ENCODE results near the gene SPEN.

Gene SPEN

DNA sequence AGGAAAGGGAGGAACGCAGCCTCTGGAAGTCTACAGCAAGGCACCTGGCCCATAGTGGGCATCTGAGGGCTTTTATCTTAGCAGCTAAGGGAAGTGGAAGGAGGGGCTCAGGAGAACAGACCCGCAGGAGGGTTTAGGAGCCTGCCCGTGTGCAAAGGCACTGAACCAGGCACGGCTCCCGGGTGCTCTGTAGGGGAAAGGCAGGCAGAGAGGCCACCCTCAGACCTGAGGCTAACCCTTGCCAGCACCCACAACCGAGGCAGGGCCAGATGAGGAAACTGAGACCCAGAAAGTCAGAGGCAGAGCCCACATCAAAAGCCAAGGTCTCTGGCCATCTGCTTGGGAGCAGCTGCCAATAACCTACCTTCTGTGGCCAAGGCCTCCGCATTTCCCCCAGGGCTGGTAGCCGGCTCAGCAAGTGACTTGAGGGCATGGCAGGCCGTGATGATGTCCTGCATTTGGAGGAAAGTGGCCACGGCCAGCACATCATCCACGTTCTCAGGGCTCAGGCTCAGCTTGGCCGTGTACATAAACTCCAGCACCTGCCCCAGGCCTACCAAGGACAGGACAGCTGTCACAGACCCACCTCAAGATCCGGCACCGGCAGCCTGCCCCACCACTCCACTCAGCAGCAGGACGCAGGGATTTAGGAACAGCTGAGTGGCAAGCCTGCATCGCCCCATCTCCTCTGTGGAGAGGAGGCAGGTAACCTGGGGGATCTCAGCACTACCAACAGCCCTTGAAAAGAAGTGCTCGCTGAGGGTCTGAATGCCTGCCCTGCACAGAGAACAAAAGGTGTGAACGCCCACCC lies 99.3 kb downstream of the SPEN start:
- no peak for DNase-seq (ENCODE audit: low read depth)
- no peak overlapping the region for H3K4me3 ChIP-seq (replicated peaks; ENCODE audit: low read depth, low read length)
- TF ChIP-seq, protein P1, sequence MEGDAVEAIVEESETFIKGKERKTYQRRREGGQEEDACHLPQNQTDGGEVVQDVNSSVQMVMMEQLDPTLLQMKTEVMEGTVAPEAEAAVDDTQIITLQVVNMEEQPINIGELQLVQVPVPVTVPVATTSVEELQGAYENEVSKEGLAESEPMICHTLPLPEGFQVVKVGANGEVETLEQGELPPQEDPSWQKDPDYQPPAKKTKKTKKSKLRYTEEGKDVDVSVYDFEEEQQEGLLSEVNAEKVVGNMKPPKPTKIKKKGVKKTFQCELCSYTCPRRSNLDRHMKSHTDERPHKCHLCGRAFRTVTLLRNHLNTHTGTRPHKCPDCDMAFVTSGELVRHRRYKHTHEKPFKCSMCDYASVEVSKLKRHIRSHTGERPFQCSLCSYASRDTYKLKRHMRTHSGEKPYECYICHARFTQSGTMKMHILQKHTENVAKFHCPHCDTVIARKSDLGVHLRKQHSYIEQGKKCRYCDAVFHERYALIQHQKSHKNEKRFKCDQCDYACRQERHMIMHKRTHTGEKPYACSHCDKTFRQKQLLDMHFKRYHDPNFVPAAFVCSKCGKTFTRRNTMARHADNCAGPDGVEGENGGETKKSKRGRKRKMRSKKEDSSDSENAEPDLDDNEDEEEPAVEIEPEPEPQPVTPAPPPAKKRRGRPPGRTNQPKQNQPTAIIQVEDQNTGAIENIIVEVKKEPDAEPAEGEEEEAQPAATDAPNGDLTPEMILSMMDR (IDR thresholded peaks at IDR 0.05; ENCODE audit: low read length, missing control alignments): no peak

GRCh38 chr1:15947382-15948090 lies 100.0 kb downstream of the SPEN start:
- no peak overlapping the region for H3K4me3 ChIP-seq (replicated peaks; ENCODE audit: low read depth, low read length)

DNA sequence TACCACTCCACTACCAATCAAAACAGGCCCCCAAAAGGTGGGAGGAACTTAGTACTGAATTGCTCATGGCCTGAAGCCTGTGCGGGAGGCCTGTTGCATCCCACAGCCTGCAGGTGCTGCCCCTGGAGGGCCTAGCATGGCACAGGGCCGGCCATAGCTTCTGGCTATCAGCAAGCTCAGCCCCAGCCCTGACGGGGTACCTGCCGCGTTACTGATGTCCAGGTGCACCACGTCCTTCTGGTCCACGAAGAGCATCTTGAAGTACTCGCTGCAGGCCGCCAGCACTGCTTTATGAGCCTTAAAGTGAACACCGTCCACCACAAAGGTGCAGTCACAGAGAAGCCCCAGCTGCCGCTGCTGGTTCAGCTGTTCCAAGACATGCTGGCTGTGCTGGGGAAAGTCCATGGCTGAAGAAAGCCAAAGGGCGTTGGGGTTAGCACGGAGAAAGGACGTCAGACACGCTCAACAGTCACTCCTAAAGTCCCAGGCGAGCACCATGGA lies 100.6 kb downstream of the SPEN start:
- TF ChIP-seq, protein P1 (IDR thresholded peaks at IDR 0.05; ENCODE audit: low read length, missing control alignments): no peak
- H3K4me3 ChIP-seq (replicated peaks; ENCODE audit: low read depth, low read length): no peak overlapping the region
- no peak for DNase-seq (ENCODE audit: low read depth)

More at GRCh38 chr1:15947382-15948090, 100.0 kb downstream of the SPEN start:
- TF ChIP-seq, protein P1 (IDR thresholded peaks at IDR 0.05; ENCODE audit: low read length, missing control alignments): no peak
- no peak for DNase-seq (ENCODE audit: low read depth)

DNA sequence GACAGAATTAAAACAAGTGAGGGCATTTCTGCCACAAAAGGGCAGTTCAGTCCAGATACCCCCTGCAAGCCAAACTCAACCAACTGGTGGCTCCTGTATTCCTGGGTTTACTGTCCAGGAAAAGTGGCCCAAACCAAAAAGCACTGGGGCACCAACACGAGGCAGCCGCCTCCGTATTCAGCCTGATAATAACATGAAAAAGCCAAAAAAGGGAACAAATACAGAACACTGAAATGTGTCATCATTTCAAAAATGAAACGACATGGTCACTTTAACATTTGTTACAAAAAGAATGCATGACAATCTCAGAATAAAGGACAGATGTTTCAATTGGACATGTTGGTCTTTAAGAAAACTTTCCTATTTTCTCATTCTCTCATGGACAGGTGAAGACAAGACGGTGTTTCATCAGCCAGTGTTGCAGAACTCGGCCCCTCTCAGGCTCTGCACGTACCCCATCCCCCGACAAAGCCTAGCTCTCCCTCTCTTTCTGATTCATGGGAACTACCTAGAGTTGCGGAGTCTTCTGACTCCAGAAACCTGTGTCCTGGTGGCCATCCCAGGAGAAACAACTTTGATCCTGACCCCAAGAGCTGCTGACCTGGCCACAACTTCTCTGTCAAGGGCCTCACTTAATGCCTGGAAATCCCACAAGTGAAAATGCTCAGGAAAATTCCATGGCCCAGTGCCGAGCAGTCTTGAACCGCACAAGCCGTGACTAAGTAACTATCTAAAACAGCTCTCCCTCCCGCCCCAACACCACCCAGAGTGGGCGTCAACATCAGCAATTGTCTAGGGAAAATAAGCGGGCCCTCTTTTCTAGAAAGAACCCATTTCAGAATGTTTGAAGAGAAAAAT lies 101.3 kb downstream of the SPEN start:
- DNase-seq (ENCODE audit: low read depth): peak; percentile 97
- TF ChIP-seq, protein P1 (IDR thresholded peaks at IDR 0.05; ENCODE audit: low read length, missing control alignments): no peak
- H3K4me3 ChIP-seq (replicated peaks; ENCODE audit: low read depth, low read length): peak overlapping the region; percentile 36

- TF ChIP-seq, protein P1 (IDR thresholded peaks at IDR 0.05; ENCODE audit: low read length, missing control alignments): no peak
- H3K4me3 ChIP-seq (replicated peaks; ENCODE audit: low read depth, low read length): peak overlapping the region; percentile 36
- DNase-seq (ENCODE audit: low read depth): peak; percentile 98
Measured at GRCh38 chr1:15949453-15950245, 102.1 kb downstream of the SPEN start.

- DNase-seq (ENCODE audit: low read depth): no peak
- TF ChIP-seq, protein P1 (IDR thresholded peaks at IDR 0.05; ENCODE audit: low read length, missing control alignments): no peak
- no peak overlapping the region for H3K4me3 ChIP-seq (replicated peaks; ENCODE audit: low read depth, low read length)
Measured at GRCh38 chr1:15950302-15950701, 102.8 kb downstream of the SPEN start.
